Measurements from ENCODE around the gene EEIG1. TPM values are rescaled to one million over a fixed set of nuclear protein-coding genes. Genes with fewer than 3 reads are reported as not detected.
A peak's percentile ranks its signal among the peaks of the same experiment; 100 is the strongest.

The EEIG1 gene
- total and polyA plus RNA-seq, 9 of the 15 experiments (the other 6 are each of a cell fraction or from before 2014, with no cell fraction given), result 0.17 to 16.7 (median 3.6) TPM

DNA sequence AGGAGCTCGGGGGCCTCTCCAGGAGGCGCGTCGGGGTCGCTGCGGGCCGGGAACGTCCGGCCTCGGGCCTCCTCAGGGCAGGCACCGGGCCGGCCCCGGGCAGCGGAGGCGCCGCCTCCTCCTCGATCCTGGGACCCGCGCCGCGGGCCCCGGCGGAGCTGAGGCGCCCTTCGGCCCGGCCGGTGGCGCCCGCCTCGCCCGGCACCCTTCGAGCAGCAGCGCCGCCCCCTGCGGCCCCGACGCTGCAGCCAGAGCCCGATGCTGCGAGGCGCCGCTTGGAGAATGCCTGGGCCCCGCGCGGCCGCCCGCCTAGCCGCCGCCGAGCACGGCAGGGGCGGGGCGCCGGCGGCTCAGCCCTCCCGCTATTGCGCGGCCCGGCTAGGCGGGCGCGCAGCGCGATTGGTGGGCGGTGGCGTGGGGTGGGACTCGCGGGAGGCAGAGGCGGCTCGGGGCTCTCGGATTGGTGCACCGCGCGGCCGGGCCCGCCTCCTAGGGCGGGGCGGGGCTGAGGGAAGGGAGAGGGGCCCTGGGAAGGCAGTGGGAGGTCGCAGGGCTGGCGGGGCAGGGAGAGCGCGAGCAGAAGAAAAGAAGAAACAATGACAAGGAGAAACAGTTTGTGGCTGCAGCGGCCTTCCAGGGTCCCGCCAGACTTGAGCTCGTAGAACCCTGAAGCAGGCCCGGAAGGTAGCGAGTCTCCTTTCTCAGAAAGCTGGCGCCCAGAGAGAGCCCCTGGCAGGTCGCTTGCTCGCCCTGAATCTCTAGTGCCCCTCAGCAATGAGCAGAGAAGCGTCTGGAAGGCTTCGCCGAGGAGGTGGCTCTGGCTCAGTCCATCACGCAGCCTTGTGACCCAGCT is at the start of gene EEIG1 (continued):
- TF ChIP-seq, protein P1, sequence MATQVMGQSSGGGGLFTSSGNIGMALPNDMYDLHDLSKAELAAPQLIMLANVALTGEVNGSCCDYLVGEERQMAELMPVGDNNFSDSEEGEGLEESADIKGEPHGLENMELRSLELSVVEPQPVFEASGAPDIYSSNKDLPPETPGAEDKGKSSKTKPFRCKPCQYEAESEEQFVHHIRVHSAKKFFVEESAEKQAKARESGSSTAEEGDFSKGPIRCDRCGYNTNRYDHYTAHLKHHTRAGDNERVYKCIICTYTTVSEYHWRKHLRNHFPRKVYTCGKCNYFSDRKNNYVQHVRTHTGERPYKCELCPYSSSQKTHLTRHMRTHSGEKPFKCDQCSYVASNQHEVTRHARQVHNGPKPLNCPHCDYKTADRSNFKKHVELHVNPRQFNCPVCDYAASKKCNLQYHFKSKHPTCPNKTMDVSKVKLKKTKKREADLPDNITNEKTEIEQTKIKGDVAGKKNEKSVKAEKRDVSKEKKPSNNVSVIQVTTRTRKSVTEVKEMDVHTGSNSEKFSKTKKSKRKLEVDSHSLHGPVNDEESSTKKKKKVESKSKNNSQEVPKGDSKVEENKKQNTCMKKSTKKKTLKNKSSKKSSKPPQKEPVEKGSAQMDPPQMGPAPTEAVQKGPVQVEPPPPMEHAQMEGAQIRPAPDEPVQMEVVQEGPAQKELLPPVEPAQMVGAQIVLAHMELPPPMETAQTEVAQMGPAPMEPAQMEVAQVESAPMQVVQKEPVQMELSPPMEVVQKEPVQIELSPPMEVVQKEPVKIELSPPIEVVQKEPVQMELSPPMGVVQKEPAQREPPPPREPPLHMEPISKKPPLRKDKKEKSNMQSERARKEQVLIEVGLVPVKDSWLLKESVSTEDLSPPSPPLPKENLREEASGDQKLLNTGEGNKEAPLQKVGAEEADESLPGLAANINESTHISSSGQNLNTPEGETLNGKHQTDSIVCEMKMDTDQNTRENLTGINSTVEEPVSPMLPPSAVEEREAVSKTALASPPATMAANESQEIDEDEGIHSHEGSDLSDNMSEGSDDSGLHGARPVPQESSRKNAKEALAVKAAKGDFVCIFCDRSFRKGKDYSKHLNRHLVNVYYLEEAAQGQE (IDR thresholded peaks at IDR 0.05; ENCODE audit: borderline replicate concordance), result peak; percentile 21
- TF ChIP-seq, protein P1 (CRISPR knock-in tag; IDR thresholded peaks at IDR 0.05; ENCODE audit: low read depth), result 0 out of 2 replicates have a peak, but pooled peaks have one; percentile 37
- TF ChIP-seq RAD21 (CRISPR knock-in tag; conservative IDR thresholded peaks at IDR 0.05 in 1 of 2, IDR thresholded peaks at IDR 0.05 in 1 of 2), result peak in 1 of 2 experiments; percentile 12; a peak in 2 of 4 replicates
- TF ChIP-seq ELK3 (CRISPR knock-in tag; IDR thresholded peaks at IDR 0.05), result no peak
- TF ChIP-seq ZNF253 (CRISPR knock-in tag; conservative IDR thresholded peaks at IDR 0.05), result no peak
- TF ChIP-seq NFYB (IDR thresholded peaks at IDR 0.05; ENCODE audit: extremely low read depth, insufficient read length), result peak; percentile 48
- TF ChIP-seq ZHX1 (conservative IDR thresholded peaks at IDR 0.05; ENCODE audit: low read length), result no peak
- TF ChIP-seq SUPT5H (IDR thresholded peaks at IDR 0.05), result peak; percentile 81
- TF ChIP-seq HDAC1 (IDR thresholded peaks at IDR 0.05), result peak in 1 of 2 experiments; percentile 32; a peak in 1 of 4 replicates
- TF ChIP-seq TEAD4 (IDR thresholded peaks at IDR 0.05; ENCODE audit: low read length), result 0 out of 2 replicates have a peak, but pooled peaks have one; percentile 24
- TF ChIP-seq TEAD4 (CRISPR knock-in tag; IDR thresholded peaks at IDR 0.05; ENCODE audit: borderline replicate concordance), result no peak
- peak; percentile 73 for TF ChIP-seq POLR2B (IDR thresholded peaks at IDR 0.05; ENCODE audit: low read depth, partially characterized antibody)
- TF ChIP-seq POLR2AphosphoS5 (IDR thresholded peaks at IDR 0.05; ENCODE audit: control insufficient read depth, insufficient read depth, low read depth, low read length), result no peak
- TF ChIP-seq MAZ (CRISPR knock-in tag; conservative IDR thresholded peaks at IDR 0.05 in 1 of 2, IDR thresholded peaks at IDR 0.05 in 1 of 2), result peak; percentile 42 to 84
- TF ChIP-seq CXXC5 (CRISPR knock-in tag; IDR thresholded peaks at IDR 0.05), result peak; percentile 73

Data from K562 (cell line).